Measurements from ENCODE around the gene LCTL. TPM values are rescaled to one million over a fixed set of nuclear protein-coding genes. Genes with fewer than 3 reads are reported as not detected.
A peak's percentile ranks its signal among the peaks of the same experiment; 100 is the strongest.

LCTL gene
- polyA plus RNA-seq, 3 donors = not detected

- peak within 1 kb of the TSS; percentile 100 for H3K4me3 Mint-ChIP-seq
- peak within 1 kb of the TSS; percentile 88 to 92 for H3K27ac ChIP-seq (ENCODE audit: low read depth in 1 of 2, low read length in 2 of 2)
- H3K9me3 ChIP-seq (replicated peaks in 1 of 2; ENCODE audit: control insufficient read depth in 1 of 2, insufficient read depth in 1 of 2, low read length in 2 of 2) = no peaks in the 10 kb centered on the region
- H3K9me3 Mint-ChIP-seq = no peaks in the 10 kb centered on the region
- intact Hi-C loops (cut with micrococcal nuclease) = loop anchor here in 1 of 2 donors (5.0 kb wide), 1 partner anchor 117 kb away; the partner anchor contains the start of gene MAP2K1
- peaks cover 73% of the 10 kb centered on the region for H3K79me2 ChIP-seq (ENCODE audit: insufficient read depth, low read length)
- 1% methylated on average over 28 of the region's 46 CpGs for WGBS (ENCODE audit: insufficient coverage)
- H3K4me1 ChIP-seq (ENCODE audit: control insufficient read depth in 1 of 2, insufficient read depth in 2 of 2, low read length in 2 of 2) = peaks cover 25 to 40% of the 10 kb centered on the region in 2 donors
- peak within 1 kb of the TSS; percentile 83 for H3K9ac ChIP-seq (ENCODE audit: insufficient read depth, low read length, poor library complexity, severe bottlenecking)
- H3K4me1 Mint-ChIP-seq = peaks cover 30% of the 10 kb centered on the region
- peaks cover 0 to 2% (median 0%) of the 10 kb centered on the region in 3 donors for H3K27me3 Mint-ChIP-seq (ENCODE audit: low read depth in 3 of 3)
- peak within 1 kb of the TSS; percentile 97 for H2AFZ ChIP-seq (ENCODE audit: insufficient read depth, low read depth, low read length, poor library complexity, severe bottlenecking)
- peak within 1 kb of the TSS; percentile 92 to 98 (median 97) for H3K4me3 ChIP-seq (replicated peaks in 1 of 3; ENCODE audit: low read depth in 2 of 3, low read length in 3 of 3)
- peak within 1 kb of the TSS; percentile 94 to 99 (median 97) for H3K27ac Mint-ChIP-seq
- H3K4me2 ChIP-seq (replicated peaks; ENCODE audit: extremely low read depth, low read length, poor library complexity, severe bottlenecking) = peak within 1 kb of the TSS; percentile 99
- TF ChIP-seq CTCF (IDR thresholded peaks at IDR 0.05) = no peak
- no peaks in the 10 kb centered on the region for H3K27me3 ChIP-seq (ENCODE audit: control insufficient read depth in 2 of 2, insufficient read depth in 2 of 2, low read length in 2 of 2)
- H3K36me3 Mint-ChIP-seq = peaks cover 33 to 37% of the 10 kb centered on the region in 2 donors
- peak; percentile 83 to 86 (median 86) for DNase-seq
- H3K36me3 ChIP-seq (replicated peaks in 1 of 2; ENCODE audit: control insufficient read depth in 1 of 2, insufficient read depth in 2 of 2, low read length in 2 of 2) = peaks cover 34 to 36% of the 10 kb centered on the region in 2 donors
- H4K20me1 ChIP-seq (ENCODE audit: insufficient read depth, low read length) = peaks cover 36% of the 10 kb centered on the region
These were observed 61.0 kb downstream of the LCTL start, which contains the start of the genes RPL4 and ZWILCH for GRCh38 chr15:66504563-66505429. Gene RPL4, minus strand, starts transcription at chr15:66504855. Its CDS starts 65 bp downstream, at chr15:66504790. Gene ZWILCH, plus strand, starts transcription at chr15:66505326. Its CDS starts 13 bp downstream, at chr15:66505339.

- H3K36me3 ChIP-seq (replicated peaks in 1 of 2; ENCODE audit: control insufficient read depth in 1 of 2, insufficient read depth in 2 of 2, low read length in 2 of 2) = peaks cover 42 to 45% of the 10 kb centered on the region in 2 donors
- no peak for DNase-seq
- peak overlapping the region; percentile 88 to 92 for H3K27ac ChIP-seq (ENCODE audit: low read depth in 1 of 2, low read length in 2 of 2)
- H3K9ac ChIP-seq (ENCODE audit: insufficient read depth, low read length, poor library complexity, severe bottlenecking) = peak overlapping the region; percentile 83
- H2AFZ ChIP-seq (ENCODE audit: insufficient read depth, low read depth, low read length, poor library complexity, severe bottlenecking) = peak overlapping the region; percentile 97
- Mint-ChIP-seq H3K4me3 (peak overlapping the region; percentile 100), H3K9me3 (no peaks in the 10 kb centered on the region), H3K27me3 (ENCODE audit: low read depth in 3 of 3) (peaks cover 0 to 2% (median 0%) of the 10 kb centered on the region in 3 donors), H3K27ac (peak overlapping the region; percentile 94 to 99 (median 97)), H3K36me3 (peaks cover 41 to 45% of the 10 kb centered on the region in 2 donors), H3K4me1 (peaks cover 30% of the 10 kb centered on the region)
- H3K4me1 ChIP-seq (ENCODE audit: control insufficient read depth in 1 of 2, insufficient read depth in 2 of 2, low read length in 2 of 2) = peaks cover 25 to 40% of the 10 kb centered on the region in 2 donors
- TF ChIP-seq CTCF (IDR thresholded peaks at IDR 0.05) = no peak
- H3K4me2 ChIP-seq (replicated peaks; ENCODE audit: extremely low read depth, low read length, poor library complexity, severe bottlenecking) = peak overlapping the region; percentile 99
- 0% methylated on average over 2 of the region's 12 CpGs for WGBS (ENCODE audit: insufficient coverage)
- H3K4me3 ChIP-seq (replicated peaks in 1 of 3; ENCODE audit: low read depth in 2 of 3, low read length in 3 of 3) = peak overlapping the region; percentile 92 to 98 (median 97)
- peaks cover 44% of the 10 kb centered on the region for H4K20me1 ChIP-seq (ENCODE audit: insufficient read depth, low read length)
- intact Hi-C loops (cut with micrococcal nuclease) = loop anchor here in 1 of 2 donors (5.0 kb wide), 1 partner anchor 117 kb away; the partner anchor contains the start of gene MAP2K1
- H3K9me3 ChIP-seq (replicated peaks in 1 of 2; ENCODE audit: control insufficient read depth in 1 of 2, insufficient read depth in 1 of 2, low read length in 2 of 2) = no peaks in the 10 kb centered on the region
- H3K79me2 ChIP-seq (ENCODE audit: insufficient read depth, low read length) = peaks cover 73% of the 10 kb centered on the region
- no peaks in the 10 kb centered on the region for H3K27me3 ChIP-seq (ENCODE audit: control insufficient read depth in 2 of 2, insufficient read depth in 2 of 2, low read length in 2 of 2)
These were observed 61.8 kb downstream of the LCTL start for GRCh38 chr15:66503780-66504562.

All from CD14-positive monocyte (primary cell).